ENCODE measurements around the gene POP4.

The POP4 gene

DNA sequence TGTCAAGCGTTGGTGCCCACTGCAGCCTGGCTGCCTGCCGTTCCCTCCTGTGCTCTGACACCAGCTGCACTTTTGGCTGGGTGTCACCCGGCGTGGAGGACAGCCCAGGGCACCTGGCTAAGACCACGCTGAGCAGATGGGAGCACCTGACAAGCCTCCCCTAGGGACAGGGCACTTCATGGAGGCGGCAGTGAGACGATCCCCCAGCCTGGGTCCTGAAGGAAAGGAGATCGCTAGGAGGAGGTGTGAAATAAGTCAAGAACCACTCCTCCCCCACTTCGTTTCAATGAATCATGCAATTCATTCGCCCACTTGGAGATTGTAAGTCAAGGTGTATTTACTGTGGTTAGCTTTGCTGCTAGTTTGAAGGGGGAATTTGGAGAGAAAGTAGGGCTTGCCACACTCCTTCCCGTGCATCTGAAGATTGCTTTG, 41.5 kb upstream of the POP4 start:
- Histone ChIP-seq H3K4me3 (ENCODE audit: insufficient read depth in 1 of 2, low read depth in 1 of 2, low read length in 2 of 2) (no peak overlapping the region), H3K27me3 (ENCODE audit: control insufficient read depth in 1 of 2, insufficient read depth in 1 of 2, low read length in 2 of 2) (peaks cover 0 to 35% of the 10 kb centered on the region in 2 experiments), H3K4ac (ENCODE audit: low read depth in 1 of 2, low read length in 2 of 2) (no peak overlapping the region), H3K14ac (ENCODE audit: low read length in 2 of 2) (no peak overlapping the region), H4K91ac (ENCODE audit: low read length) (no peak overlapping the region), H4K8ac (ENCODE audit: low read length) (no peak overlapping the region), H3K36me3 (ENCODE audit: control insufficient read depth in 1 of 2, insufficient read depth in 2 of 2, low read depth in 1 of 2, low read length in 2 of 2) (no peaks in the 10 kb centered on the region), H3K9me3 (ENCODE audit: control insufficient read depth, low read length) (no peaks in the 10 kb centered on the region), H2BK5ac (ENCODE audit: low read depth, low read length, poor library complexity, severe bottlenecking) (no peak overlapping the region), H3K4me1 (ENCODE audit: control insufficient read depth, insufficient read depth, low read depth, low read length) (peaks cover 4% of the 10 kb centered on the region), H3K4me2 (ENCODE audit: low read length, poor library complexity, severe bottlenecking) (no peak overlapping the region), H3K9ac (ENCODE audit: low read length) (no peak overlapping the region), H3K23ac (ENCODE audit: low read length in 2 of 2) (no peak overlapping the region), H2AK5ac (ENCODE audit: low read length, severe bottlenecking) (no peak overlapping the region), H3K18ac (ENCODE audit: low read depth in 1 of 2, low read length in 2 of 2) (no peak overlapping the region), H3K27ac (ENCODE audit: low read length, poor library complexity, severe bottlenecking) (no peak overlapping the region), H2BK12ac (ENCODE audit: low read length in 2 of 2) (no peak overlapping the region), H2AFZ (ENCODE audit: low read depth, low read length) (no peak overlapping the region), H3K79me1 (replicated peaks; ENCODE audit: low read length, poor library complexity, severe bottlenecking) (no peaks in the 10 kb centered on the region), H2BK120ac (ENCODE audit: low read depth, low read length) (no peak overlapping the region), H2BK15ac (ENCODE audit: low read depth, poor library complexity, severe bottlenecking) (no peak overlapping the region)
- WGBS: 69% methylated on average over 7 of the region's 11 CpGs
- no peak for DNase-seq

DNA sequence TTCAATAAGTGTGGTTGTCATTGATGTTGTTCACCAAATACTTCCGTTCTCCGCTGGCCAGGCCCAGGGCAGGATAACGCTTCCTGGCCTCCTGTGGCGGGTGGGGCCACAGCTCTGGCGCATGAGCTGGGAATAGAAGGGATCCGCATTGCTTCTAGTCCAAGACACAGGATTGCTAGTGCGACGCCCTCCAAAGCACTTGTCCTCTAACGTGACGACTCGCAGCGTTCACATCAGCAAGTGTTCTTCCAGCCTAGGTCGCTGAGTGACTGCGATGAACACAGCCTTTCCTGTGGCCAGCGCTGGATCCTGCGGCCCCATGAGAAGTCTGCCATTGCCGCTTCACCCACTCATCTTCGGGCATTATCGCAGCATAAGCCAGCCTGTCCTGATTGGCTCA, 40.9 kb upstream of the POP4 start:
- no peak overlapping the region for H3K4ac ChIP-seq (ENCODE audit: low read depth in 1 of 2, low read length in 2 of 2)
- no peaks in the 10 kb centered on the region for H3K79me1 ChIP-seq (replicated peaks; ENCODE audit: low read length, poor library complexity, severe bottlenecking)
- no peak overlapping the region for H3K4me3 ChIP-seq (ENCODE audit: insufficient read depth in 1 of 2, low read depth in 1 of 2, low read length in 2 of 2)
- no peak overlapping the region for H4K8ac ChIP-seq (ENCODE audit: low read length)
- peaks cover 4% of the 10 kb centered on the region for H3K4me1 ChIP-seq (ENCODE audit: control insufficient read depth, insufficient read depth, low read depth, low read length)
- H2BK5ac ChIP-seq (ENCODE audit: low read depth, low read length, poor library complexity, severe bottlenecking): no peak overlapping the region
- no peak overlapping the region for H3K14ac ChIP-seq (ENCODE audit: low read length in 2 of 2)
- H2BK120ac ChIP-seq (ENCODE audit: low read depth, low read length): no peak overlapping the region
- no peak overlapping the region for H4K91ac ChIP-seq (ENCODE audit: low read length)
- H3K27ac ChIP-seq (ENCODE audit: low read length, poor library complexity, severe bottlenecking): no peak overlapping the region
- H2AK5ac ChIP-seq (ENCODE audit: low read length, severe bottlenecking): no peak overlapping the region
- H3K36me3 ChIP-seq (ENCODE audit: control insufficient read depth in 1 of 2, insufficient read depth in 2 of 2, low read depth in 1 of 2, low read length in 2 of 2): no peaks in the 10 kb centered on the region
- no peak overlapping the region for H3K18ac ChIP-seq (ENCODE audit: low read depth in 1 of 2, low read length in 2 of 2)
- DNase-seq: no peak
- 83% methylated on average over 19 of the region's 19 CpGs for WGBS
- no peak overlapping the region for H2BK12ac ChIP-seq (ENCODE audit: low read length in 2 of 2)
- H2BK15ac ChIP-seq (ENCODE audit: low read depth, poor library complexity, severe bottlenecking): no peak overlapping the region
- no peak overlapping the region for H2AFZ ChIP-seq (ENCODE audit: low read depth, low read length)
- H3K9me3 ChIP-seq (ENCODE audit: control insufficient read depth, low read length): no peaks in the 10 kb centered on the region
- H3K9ac ChIP-seq (ENCODE audit: low read length): no peak overlapping the region
- no peak overlapping the region for H3K4me2 ChIP-seq (ENCODE audit: low read length, poor library complexity, severe bottlenecking)
- peaks cover 0 to 35% of the 10 kb centered on the region in 2 experiments for H3K27me3 ChIP-seq (ENCODE audit: control insufficient read depth in 1 of 2, insufficient read depth in 1 of 2, low read length in 2 of 2)
- H3K23ac ChIP-seq (ENCODE audit: low read length in 2 of 2): no peak overlapping the region

DNA sequence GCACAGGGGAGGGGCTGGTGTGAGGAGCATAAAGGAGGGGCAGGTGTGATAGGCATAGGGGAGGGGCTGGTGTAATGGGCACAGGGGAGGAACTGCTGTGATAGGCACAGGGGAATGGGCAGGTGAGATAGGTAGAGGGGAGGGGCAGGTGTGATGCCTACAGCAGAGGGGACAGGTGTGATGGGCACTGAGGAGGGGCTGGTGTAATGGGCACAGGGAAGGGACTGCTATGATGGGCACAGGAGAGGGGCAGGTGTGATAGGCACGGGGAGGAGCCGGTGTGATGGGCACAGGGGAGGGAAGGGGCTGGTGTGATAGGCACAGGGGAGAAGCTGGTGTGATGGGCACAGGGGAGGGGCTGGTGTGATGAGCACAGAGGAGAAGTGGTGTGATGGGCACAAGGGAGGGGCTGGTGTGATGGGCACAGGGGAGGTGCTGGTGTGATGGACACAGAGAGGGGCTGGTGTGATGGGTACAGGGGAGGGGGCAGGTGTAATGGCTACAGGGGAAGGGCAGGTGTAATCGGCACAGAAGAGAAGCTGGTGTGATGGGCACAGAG, 39.5 kb upstream of the POP4 start:
- Histone ChIP-seq H4K91ac (ENCODE audit: low read length) (no peak overlapping the region), H4K8ac (ENCODE audit: low read length) (no peak overlapping the region), H3K9ac (ENCODE audit: low read length) (no peak overlapping the region), H2BK12ac (ENCODE audit: low read length in 2 of 2) (no peak overlapping the region), H3K14ac (ENCODE audit: low read length in 2 of 2) (no peak overlapping the region), H3K18ac (ENCODE audit: low read depth in 1 of 2, low read length in 2 of 2) (no peak overlapping the region), H2BK15ac (ENCODE audit: low read depth, poor library complexity, severe bottlenecking) (no peak overlapping the region), H3K4me2 (ENCODE audit: low read length, poor library complexity, severe bottlenecking) (no peak overlapping the region), H3K4me3 (ENCODE audit: insufficient read depth in 1 of 2, low read depth in 1 of 2, low read length in 2 of 2) (no peak overlapping the region), H2AK5ac (ENCODE audit: low read length, severe bottlenecking) (no peak overlapping the region), H3K23ac (ENCODE audit: low read length in 2 of 2) (no peak overlapping the region), H3K36me3 (ENCODE audit: control insufficient read depth in 1 of 2, insufficient read depth in 2 of 2, low read depth in 1 of 2, low read length in 2 of 2) (no peaks in the 10 kb centered on the region), H2BK120ac (ENCODE audit: low read depth, low read length) (no peak overlapping the region), H3K79me1 (replicated peaks; ENCODE audit: low read length, poor library complexity, severe bottlenecking) (no peaks in the 10 kb centered on the region), H3K4me1 (ENCODE audit: control insufficient read depth, insufficient read depth, low read depth, low read length) (peaks cover 4% of the 10 kb centered on the region), H3K27ac (ENCODE audit: low read length, poor library complexity, severe bottlenecking) (no peak overlapping the region), H3K4ac (ENCODE audit: low read depth in 1 of 2, low read length in 2 of 2) (no peak overlapping the region), H3K9me3 (ENCODE audit: control insufficient read depth, low read length) (no peaks in the 10 kb centered on the region), H2AFZ (ENCODE audit: low read depth, low read length) (no peak overlapping the region), H3K27me3 (ENCODE audit: control insufficient read depth in 1 of 2, insufficient read depth in 1 of 2, low read length in 2 of 2) (peaks cover 0 to 43% of the 10 kb centered on the region in 2 experiments), H2BK5ac (ENCODE audit: low read depth, low read length, poor library complexity, severe bottlenecking) (no peak overlapping the region)
- no peak for DNase-seq
- WGBS: 77% methylated on average over 3 of the region's 3 CpGs

DNA sequence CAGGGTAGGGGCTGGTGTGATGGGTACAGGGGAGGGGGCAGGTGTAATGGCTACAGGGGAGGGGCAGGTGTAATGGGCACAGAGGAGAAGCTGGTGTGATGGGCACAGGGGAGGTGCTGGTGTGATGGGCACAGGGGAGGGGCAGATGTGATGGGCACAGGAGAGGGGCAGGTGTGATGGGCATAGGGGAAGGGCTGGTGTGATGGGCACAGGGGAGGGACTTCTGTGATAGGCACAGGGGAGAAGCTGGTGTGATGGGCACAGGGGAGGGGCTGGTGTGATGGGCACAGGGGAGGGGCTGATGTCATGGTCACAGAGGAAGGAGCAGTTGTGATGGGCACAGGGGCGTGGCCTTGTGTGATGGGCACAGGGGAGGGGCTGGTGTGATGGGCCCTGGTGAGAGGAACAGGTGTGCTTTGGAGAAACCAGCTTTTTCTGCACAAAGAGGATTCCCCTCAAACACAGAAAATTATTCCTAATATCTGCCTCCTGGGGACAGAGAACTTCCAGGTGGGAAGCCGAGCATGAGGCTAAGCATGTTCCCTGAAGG, 38.6 kb upstream of the POP4 start:
- Histone ChIP-seq H3K18ac (ENCODE audit: low read depth in 1 of 2, low read length in 2 of 2) (no peak overlapping the region), H3K9me3 (ENCODE audit: control insufficient read depth, low read length) (no peaks in the 10 kb centered on the region), H2BK120ac (ENCODE audit: low read depth, low read length) (no peak overlapping the region), H4K8ac (ENCODE audit: low read length) (no peak overlapping the region), H3K79me1 (replicated peaks; ENCODE audit: low read length, poor library complexity, severe bottlenecking) (no peaks in the 10 kb centered on the region), H3K14ac (ENCODE audit: low read length in 2 of 2) (no peak overlapping the region), H3K27me3 (ENCODE audit: control insufficient read depth in 1 of 2, insufficient read depth in 1 of 2, low read length in 2 of 2) (peaks cover 0 to 42% of the 10 kb centered on the region in 2 experiments), H3K4me3 (ENCODE audit: insufficient read depth in 1 of 2, low read depth in 1 of 2, low read length in 2 of 2) (no peak overlapping the region), H2AK5ac (ENCODE audit: low read length, severe bottlenecking) (no peak overlapping the region), H3K27ac (ENCODE audit: low read length, poor library complexity, severe bottlenecking) (no peak overlapping the region), H3K23ac (ENCODE audit: low read length in 2 of 2) (no peak overlapping the region), H3K36me3 (ENCODE audit: control insufficient read depth in 1 of 2, insufficient read depth in 2 of 2, low read depth in 1 of 2, low read length in 2 of 2) (no peaks in the 10 kb centered on the region), H2BK12ac (ENCODE audit: low read length in 2 of 2) (no peak overlapping the region), H3K4me1 (ENCODE audit: control insufficient read depth, insufficient read depth, low read depth, low read length) (peaks cover 4% of the 10 kb centered on the region), H3K4me2 (ENCODE audit: low read length, poor library complexity, severe bottlenecking) (no peak overlapping the region), H3K4ac (ENCODE audit: low read depth in 1 of 2, low read length in 2 of 2) (no peak overlapping the region), H2BK5ac (ENCODE audit: low read depth, low read length, poor library complexity, severe bottlenecking) (no peak overlapping the region), H3K9ac (ENCODE audit: low read length) (no peak overlapping the region), H4K91ac (ENCODE audit: low read length) (no peak overlapping the region), H2AFZ (ENCODE audit: low read depth, low read length) (no peak overlapping the region), H2BK15ac (ENCODE audit: low read depth, poor library complexity, severe bottlenecking) (no peak overlapping the region)
- DNase-seq: no peak
- WGBS: 62% methylated on average over 1 of the region's 2 CpGs
